NCI-H82 treated with DMSO at 0.1 percent for 48 hours (cell line): ENCODE measurements around the gene TPPP2.
A peak's percentile ranks its signal among the peaks of the same experiment; 100 is the strongest.
"Not testable (repeated sequence)": the region's sequence is repeated elsewhere in the genome, so short reads cannot be mapped to it uniquely, and the experiment has no call there.

ENCODE experiments used
- DNase-seq: peaks from one replicate; lab custom pipeline; 2025; ENCODE audit not compliant: unreplicated experiment; lab: John Stamatoyannopoulos, UW

The TPPP2 gene

DNA sequence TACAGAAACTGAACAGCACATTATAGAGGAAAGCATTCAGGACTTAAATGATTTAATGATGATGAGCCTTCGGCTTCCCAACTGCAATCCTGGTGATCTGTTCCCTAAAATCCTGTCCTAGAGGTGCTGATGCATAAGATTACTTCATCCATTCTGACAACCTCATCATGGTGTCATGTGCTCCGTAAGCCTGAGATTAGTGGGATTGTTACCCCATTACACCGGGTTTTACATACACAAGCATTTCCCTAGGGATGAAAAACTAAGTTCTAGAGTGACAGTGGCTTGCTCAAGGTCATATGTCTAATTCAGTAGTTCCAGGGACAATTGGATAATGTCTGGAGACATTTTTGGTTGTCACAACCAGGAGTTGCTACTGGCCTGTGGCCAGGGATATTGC, 7.1 kb downstream of the TPPP2 start:
- peak; percentile 78 for DNase-seq

DNA sequence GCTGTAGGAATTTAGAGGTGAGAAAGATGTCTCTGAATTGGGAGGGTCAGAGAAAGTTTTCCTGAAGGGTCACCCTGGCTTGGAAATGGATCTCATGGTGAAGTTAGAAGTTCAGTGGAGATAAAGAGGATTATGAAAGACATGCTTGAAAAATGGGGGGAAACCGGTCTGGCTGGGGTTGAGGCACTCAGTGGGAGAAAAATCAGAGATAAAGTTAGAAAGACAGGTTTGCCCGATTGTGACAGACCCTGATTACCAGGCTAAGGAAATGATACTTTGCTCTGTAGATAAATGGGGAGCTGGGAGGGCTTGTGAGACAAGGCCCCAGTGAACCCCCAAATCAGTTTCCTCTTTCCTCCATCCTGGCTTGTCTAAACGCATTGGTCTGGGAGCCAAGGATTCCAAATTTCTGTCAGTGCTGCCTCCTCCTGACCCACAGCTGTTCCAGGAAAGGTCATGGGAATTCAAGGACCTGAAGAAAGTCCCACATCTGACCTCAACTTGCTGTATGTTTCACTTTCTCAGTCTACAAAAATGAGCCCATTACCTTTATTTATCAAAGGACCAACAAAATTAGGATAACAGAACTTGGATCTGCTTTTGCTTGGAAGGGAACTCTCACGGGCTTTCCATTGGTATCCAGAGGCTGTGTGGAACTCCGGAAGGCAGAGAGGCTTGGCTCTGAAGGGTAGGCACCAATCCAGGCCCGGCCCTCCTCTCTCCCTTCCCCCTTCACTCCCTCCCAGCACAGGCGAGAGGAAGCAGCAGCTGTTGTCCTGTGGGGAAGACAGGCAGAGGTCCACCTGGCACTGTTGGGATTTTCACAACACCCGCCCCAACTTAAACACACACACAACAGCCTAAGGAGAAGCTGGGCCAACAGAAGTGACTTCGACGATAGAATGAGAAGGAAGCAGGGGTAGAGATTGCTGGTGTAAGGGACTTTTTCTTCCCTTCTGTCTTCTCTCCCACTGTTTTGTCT, 8.7 kb downstream of the TPPP2 start:
- DNase-seq, result peak; percentile 69

DNA sequence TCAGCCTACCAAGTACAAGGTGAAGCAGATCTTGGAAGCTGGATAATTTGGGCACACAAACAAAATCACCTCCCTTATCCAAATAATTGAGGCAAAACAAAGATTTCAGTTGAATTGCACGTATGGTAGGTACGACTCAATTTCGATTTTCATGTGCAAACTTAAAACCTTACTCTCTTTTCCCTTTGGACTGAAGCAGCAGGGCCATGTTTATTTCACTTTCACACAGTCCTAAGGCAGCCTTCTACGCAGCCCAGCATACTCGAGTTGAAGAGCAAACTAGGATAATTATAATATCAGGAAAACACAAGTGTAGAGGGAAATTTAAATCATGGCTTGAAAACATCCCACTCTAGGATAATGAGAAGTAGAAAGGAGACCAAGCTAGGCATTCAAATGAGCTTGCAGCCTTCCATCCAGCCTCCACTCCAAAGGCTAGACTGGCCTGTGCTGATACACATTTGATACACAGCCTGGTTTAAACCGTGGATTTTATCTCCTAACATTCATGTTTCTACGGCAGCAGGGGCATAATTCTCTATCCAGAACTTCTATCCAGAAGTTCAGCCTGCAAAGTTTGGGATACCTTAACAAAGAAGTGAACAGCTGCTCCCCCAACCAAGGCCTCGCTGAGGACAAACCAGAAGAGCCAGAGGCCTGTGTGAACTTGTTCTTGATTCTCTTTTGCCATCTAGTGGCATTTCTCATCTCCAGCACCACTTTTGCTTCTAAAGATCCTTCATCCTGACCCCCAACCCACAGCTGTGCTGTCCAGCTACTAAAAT, 9.8 kb downstream of the TPPP2 start:
- DNase-seq, result no peak

DNA sequence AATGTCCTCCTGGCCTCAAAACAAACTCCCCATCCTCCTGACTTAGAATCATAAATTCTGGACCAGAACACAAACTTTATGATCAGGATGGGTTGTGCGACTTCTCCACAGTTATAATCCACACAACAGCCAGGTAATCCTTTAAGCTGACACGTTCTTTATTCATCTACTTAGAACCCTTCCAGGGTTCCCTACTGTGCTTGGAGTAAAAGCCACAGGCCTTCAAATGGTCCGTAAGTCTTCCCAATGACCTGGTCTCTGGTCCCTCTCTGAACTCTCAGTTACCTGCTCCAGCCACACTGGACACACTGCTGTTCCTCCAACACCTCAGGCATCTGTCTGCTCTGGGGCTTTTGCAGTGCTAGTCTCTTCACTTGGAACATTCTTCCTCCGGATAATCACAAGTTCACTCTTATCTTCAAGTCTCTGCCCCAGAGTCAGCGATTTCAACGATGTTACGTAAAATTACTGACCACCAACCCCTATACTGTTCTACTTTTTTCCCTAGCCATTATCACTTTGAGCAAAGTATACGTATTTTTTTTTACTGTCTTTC, 10.4 kb downstream of the TPPP2 start:
- no peak for DNase-seq

DNA sequence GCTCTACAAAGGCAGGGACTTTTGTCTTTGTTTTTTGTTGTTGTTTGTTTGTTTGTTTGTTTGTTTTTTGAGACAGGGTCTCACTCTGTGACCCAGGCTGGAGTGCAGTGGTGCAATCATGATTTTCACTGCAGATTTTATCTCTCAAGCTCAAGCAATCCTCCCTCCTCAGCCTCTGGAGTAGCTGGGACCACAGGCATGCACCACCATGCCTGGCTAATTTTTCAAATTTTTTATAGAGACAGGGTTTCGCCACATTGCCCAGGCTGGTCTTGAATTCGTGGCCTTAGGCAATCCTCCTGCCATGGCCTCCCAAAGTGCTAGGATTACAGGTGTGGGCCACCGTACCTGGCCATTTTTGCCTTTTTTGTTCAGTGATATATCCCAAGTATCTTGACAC, 10.9 kb downstream of the TPPP2 start:
- DNase-seq, result not testable (repeated sequence)

DNA sequence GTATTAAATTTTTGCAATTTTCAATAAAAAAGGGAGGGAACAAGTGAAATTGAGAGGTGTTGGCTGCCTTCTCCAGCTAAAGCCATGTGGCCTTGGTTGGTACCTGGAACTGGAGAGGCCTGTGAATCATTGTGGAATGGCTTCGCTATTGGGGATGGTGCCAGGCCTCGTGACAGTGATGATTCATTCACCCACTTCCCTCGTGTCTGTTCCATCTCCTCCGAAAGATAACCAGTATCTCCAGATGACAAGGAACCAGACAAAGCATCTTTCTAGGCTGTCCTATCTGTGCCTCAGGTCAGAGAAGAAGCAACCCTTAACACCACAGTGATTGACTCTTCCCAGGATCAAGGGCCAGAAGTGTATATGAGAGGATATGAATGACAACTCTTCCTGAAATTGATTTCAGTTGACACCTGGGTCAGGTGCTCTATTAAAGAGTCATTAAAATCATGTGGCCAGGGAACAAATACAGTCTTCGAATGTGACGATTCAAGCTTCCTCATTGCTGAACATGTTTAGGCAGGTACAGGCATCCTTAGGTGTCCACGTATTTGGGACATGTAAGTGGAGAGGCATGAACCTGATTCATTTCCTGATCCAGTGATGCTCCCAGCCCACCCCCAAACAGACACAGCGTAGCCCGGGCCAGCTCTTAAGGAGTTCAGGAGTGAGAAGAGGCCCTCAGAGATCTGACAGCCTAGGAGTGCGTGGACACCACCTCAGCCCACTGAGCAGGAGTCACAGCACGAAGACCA, 11.8 kb downstream of the TPPP2 start, which contains the start of gene RNASE7:
TSS of gene RNASE7 (plus strand) at position 687 of the 758 bp plus-strand sequence. CDS start 631 bp downstream, outside the sequence.
- DNase-seq, result no peak

DNA sequence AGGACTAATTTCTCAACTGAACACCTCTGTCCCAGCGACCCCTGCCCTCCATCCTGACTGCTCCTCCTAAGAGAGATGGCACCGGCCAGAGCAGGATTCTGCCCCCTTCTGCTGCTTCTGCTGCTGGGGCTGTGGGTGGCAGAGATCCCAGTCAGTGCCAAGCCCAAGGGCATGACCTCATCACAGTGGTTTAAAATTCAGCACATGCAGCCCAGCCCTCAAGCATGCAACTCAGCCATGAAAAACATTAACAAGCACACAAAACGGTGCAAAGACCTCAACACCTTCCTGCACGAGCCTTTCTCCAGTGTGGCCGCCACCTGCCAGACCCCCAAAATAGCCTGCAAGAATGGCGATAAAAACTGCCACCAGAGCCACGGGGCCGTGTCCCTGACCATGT, 12.9 kb downstream of the TPPP2 start:
- DNase-seq, result no peak

DNA sequence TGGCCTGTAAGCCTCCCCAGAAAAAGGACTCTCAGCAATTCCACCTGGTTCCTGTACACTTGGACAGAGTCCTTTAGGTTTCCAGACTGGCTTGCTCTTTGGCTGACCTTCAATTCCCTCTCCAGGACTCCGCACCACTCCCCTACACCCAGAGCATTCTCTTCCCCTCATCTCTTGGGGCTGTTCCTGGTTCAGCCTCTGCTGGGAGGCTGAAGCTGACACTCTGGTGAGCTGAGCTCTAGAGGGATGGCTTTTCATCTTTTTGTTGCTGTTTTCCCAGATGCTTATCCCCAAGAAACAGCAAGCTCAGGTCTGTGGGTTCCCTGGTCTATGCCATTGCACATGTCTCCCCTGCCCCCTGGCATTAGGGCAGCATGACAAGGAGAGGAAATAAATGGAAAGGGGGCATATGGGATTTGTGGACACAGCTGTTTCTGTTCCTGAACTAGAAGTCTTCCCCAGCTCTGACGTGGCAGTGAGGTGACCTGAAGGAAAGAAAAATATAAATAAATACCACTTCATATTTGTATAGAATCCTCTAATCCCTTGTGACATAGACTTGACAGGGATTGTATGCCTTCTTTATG, 13.5 kb downstream of the TPPP2 start:
- DNase-seq, result no peak

DNA sequence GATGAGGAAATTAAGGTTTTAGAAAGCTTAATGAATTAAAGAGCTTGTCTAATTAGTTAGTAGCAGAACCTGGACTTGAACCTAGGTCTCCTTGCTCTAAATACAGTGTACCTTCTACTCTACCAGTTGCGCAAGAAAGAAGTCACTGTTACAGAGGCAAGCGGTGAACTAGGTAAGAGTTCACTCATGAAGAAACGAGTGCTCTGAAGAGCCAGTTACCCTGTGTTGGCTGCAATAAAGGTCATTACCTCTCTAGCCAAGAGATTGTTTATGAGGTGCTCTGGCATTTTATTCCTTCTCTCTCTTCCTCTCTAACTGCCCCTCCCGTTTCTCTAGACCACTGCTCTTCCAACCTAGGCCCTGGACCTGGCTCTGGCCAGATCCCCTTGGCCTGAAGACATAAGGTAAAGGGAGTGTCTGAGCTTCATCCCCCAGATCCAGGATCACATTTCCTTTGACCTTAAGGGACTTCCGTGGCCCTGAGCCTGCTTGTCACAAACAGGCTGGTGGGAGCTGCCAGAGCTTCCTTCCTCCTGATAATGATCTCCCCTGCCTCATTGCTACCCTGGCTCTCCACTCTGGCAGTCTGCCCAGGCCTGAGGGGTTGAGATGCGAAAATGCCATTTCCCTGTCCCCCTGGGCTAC, 14.1 kb downstream of the TPPP2 start:
- DNase-seq, result no peak

DNA sequence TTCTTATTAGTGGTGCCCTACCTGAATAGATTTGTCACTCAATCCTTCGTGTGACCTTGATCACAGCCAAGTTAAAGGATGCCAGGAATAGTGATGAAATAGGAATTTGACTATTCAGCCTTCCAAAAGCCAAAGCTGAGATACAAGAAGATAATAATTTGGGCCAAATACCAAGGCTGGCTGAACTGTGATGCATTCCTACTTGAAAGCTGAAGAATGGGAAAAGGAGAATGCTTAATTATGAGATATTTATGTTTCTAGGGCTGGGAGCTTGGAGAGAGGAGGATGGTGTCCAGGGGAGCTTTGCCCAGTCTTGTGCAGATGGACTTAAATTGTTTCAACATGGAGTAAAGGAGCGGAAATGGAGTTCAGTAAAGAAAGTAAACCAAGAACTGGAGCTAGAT, 17.4 kb downstream of the TPPP2 start:
- no peak for DNase-seq

DNA sequence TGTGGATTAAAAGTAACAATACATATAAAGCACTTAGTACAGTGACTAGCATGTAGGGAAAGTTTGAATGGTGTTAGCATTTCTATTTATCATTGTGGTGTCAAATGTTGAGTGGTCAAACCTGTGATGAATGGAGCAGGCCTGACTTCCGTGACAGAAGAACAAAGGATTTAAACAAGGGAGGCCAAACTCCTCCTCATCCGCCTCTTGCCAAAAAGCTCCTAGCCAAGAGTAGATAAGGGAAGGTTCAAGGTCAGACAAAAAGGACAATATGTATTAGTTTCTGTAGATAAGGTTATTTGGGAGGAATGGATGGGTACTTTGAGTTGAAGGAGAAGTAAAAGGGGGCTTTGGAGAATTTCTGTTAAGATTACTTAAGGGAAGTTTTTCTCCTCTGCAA, 18.6 kb downstream of the TPPP2 start:
- no peak for DNase-seq

DNA sequence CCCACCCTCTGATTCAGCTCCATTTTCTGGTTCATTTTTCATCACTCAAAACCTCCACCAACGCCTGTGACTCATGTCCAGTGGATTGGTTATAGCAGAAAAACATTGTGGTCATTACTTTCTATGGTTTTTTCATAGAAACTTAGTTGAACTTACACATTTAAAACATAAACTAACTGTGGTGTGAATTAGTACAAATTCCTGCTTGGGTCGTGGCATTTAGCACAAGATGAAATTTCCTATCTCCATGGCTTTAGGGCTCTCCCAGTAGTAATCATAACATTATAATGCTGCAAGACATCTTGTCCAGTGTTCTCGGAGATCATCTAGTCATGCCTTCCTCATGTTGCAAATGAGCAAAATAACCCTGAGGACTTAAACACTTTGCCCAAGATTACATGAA, 19.3 kb downstream of the TPPP2 start:
- no peak for DNase-seq

DNA sequence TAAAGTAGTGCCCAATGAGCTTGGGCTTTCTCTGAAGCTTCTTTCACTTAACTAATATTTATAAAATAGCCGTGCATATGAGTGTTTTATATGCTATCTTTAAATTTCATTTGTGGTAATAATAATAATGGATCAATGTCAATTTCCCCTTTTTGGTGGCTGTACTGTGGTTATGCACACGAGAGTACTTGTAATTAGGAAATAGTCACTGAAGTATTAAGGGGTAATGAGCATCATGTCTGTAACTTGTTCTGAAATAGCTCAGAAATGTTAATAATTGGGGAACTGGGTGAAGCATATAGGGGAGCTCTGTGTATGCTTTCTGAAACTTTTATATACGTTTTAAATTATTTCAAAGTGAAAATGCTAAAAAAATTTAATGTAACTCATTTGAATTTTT, 20.6 kb downstream of the TPPP2 start:
- DNase-seq, result no peak

DNA sequence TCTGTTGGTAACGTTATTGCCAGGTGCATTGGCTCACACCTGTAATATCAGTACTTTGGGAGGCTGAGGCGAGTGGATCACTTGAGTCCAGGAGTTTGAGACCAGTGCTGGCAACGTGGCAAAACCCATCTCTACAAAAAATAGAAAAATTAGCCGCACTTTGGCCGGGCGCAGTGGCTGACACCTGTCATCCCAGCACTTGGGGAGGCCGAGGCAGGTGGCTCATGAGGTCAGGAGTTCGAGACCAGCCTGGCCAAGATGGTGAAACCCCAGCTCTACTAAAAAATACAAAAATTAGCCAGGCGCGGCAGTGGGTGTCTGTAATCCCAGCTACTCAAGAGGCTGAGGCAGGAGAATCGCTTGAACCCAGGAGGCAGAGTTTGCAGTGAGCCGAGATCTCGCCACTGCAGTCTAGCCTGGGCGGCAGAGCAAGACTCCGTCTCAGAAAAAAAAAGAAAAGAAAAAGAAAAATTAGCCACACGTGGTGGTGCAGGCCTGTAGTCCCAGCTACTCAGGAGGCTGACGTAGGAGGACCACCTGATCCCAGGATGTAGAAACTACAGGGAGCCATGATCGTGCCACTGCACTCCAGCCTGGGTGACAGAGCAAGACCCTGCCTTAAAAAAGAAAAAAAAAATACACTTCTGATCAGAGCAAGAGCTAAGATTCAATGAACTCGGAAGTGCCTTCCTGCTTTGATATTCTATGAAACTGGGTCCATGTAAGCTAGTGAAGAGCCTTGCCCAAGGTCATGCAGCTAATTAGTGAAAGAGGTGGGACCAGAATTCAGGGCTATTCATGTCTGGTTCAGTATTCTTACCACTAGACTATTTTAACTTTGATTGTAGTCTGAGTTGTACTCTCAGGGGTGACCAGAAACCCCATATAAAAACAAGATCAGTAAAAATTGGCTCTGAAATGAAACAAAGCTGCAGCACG, 23.4 kb downstream of the TPPP2 start:
- DNase-seq, result no peak

DNA sequence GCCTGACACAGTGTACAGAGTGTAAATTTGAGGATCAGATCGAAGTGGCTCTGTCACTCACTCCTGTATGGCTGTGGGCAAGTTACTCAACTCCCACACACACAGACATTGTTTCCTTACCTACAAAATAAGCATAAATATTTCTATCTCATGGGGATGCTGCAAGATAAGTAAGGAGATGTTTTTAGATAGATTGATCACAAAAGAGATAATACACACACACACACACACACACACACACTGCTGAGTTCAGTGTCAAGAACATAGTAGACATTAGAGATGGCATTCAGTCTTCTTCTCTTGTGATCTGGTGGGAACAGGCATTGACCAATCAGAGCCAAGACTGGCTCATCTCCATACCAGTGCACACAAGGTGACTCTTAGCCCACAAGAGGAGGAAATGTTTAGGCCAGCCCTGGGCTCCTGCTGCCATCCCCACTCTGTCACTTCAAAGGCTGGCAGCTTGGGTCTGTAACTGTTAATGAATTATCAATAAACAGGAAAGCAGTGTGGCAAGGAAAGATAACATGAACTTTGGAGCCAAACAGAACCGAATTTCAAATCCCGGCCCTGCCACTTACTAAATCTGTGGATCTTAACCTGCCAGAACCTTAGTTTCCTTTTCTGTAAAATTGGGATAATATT, 24.2 kb downstream of the TPPP2 start:
- DNase-seq, result no peak

DNA sequence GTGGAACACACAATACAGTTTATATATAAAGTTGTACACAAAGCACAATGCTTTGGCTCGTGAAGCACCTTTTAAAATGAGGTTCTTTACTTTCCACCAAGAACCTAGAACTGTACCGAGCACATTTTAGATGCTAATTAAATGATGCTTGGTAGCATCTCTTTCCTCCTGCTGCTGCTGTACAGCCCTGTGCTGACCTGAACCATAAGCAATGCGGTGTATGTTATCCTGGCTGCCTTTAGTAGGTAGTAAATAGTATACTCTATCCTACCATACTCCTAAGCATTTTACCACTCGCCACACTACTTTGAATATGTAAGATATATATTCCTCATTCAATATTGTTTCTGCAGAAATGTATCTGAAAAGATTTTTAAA, 24.7 kb downstream of the TPPP2 start:
- no peak for DNase-seq

DNA sequence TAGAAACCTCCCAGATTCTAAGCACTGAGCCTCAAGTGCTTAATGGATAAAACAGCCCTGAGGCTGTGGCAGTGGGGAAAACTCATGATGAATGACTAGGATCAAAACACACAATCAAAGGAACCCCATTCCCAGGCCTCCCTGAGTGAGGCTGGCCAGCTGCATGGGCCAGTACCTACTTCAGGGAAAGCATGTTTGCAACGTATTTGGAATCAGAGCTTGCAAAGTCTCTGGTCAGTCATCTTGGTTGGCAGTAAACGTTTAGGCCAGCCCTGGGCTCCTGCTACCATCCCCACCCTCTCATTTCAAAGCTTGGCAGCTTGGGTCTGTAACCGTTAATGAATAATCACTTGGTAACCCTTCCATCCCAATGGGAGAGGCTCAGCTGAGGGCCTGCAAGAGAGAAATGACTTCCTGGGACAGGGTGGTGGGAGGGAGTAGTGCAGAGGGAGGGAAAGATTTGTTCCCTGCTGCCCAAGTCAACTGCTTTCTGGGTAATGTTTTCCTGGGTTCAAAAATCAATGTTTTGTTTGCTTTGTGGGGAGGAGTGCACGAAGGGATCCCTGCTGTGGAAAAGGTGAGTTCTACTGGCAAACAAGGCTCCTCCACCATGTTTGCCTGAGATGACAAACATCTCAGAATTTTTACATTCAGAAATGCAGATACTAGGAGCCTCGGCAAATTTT, 25.6 kb downstream of the TPPP2 start:
- DNase-seq, result no peak
